Measurements from ENCODE around the gene DST. TPM values are rescaled to one million over a fixed set of nuclear protein-coding genes. Genes with fewer than 3 reads are reported as not detected.
A peak's percentile ranks its signal among the peaks of the same experiment; 100 is the strongest.

DST gene
- total and polyA plus RNA-seq, 8 donors = 42.4 to 149 (median 72.4) TPM

DNA sequence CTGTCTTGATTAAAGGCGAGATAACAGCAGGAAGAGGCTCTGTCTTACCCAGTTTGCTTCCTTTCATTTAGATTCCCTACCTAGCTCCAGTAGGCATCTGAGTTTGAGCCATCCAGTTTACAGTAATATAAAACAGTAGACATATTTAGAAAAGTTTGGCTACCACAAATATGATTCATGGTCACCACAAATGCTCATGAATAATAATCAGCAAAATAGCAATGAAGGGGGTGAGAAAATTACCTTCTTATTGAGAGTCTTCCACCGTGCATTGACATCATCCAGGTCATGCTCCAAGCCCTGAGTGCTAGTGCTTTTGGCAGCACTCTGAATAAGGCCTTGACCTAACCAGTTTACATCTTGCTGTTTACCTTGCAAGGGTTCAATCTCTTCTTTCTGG lies 106.2 kb downstream of the DST start:
- WGBS, 2 donors = 66 to 72% methylated on average over 2 of the region's 2 CpGs
- Histone ChIP-seq H3K9me3 (no peaks in the 10 kb centered on the region), H3K27ac (no peak overlapping the region), H3K36me3 (peaks cover 0 to 7% (median 7%) of the 10 kb centered on the region in 3 donors), H3K4me1 (peaks cover 13 to 40% (median 30%) of the 10 kb centered on the region in 3 donors), H3K4me3 (no peak overlapping the region), H3K27me3 (no peaks in the 10 kb centered on the region)
- DNase-seq (no peak), ATAC-seq (no peak), FAIRE-seq (no peak)
- TF ChIP-seq, protein P1, sequence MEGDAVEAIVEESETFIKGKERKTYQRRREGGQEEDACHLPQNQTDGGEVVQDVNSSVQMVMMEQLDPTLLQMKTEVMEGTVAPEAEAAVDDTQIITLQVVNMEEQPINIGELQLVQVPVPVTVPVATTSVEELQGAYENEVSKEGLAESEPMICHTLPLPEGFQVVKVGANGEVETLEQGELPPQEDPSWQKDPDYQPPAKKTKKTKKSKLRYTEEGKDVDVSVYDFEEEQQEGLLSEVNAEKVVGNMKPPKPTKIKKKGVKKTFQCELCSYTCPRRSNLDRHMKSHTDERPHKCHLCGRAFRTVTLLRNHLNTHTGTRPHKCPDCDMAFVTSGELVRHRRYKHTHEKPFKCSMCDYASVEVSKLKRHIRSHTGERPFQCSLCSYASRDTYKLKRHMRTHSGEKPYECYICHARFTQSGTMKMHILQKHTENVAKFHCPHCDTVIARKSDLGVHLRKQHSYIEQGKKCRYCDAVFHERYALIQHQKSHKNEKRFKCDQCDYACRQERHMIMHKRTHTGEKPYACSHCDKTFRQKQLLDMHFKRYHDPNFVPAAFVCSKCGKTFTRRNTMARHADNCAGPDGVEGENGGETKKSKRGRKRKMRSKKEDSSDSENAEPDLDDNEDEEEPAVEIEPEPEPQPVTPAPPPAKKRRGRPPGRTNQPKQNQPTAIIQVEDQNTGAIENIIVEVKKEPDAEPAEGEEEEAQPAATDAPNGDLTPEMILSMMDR (IDR thresholded peaks at IDR 0.05) = no peak
- intact Hi-C loops (cut with DNase I) = no loop called here

DNA sequence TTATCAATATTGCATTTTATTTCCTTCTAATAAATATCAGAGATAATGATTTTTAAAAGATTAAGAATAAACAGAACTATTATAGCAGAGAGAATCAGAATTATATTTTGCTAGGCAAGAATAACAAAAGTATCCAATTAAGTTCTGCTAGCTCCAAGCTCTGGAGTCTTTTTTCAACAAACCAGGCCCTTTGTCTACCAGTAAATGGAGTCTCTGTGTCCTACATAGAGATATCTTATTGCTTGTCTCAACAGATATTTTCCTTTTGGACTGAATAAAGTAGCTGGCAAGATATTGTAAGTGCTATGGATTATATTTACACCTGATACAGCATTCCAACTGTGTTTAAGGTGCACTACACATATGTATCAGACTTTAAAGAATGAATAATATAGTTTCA lies 107.1 kb downstream of the DST start:
- H3K4me1 ChIP-seq = peaks cover 13 to 40% (median 30%) of the 10 kb centered on the region in 3 donors
- no peak for FAIRE-seq
- ATAC-seq = no peak
- intact Hi-C loops (cut with DNase I) = no loop called here
- no peak overlapping the region for H3K27ac ChIP-seq
- no peak for DNase-seq
- H3K9me3 ChIP-seq = no peaks in the 10 kb centered on the region
- H3K27me3 ChIP-seq = no peaks in the 10 kb centered on the region
- TF ChIP-seq, protein P1 (IDR thresholded peaks at IDR 0.05) = no peak
- H3K36me3 ChIP-seq = peaks cover 0 to 7% (median 7%) of the 10 kb centered on the region in 3 donors
- no peak overlapping the region for H3K4me3 ChIP-seq

DNA sequence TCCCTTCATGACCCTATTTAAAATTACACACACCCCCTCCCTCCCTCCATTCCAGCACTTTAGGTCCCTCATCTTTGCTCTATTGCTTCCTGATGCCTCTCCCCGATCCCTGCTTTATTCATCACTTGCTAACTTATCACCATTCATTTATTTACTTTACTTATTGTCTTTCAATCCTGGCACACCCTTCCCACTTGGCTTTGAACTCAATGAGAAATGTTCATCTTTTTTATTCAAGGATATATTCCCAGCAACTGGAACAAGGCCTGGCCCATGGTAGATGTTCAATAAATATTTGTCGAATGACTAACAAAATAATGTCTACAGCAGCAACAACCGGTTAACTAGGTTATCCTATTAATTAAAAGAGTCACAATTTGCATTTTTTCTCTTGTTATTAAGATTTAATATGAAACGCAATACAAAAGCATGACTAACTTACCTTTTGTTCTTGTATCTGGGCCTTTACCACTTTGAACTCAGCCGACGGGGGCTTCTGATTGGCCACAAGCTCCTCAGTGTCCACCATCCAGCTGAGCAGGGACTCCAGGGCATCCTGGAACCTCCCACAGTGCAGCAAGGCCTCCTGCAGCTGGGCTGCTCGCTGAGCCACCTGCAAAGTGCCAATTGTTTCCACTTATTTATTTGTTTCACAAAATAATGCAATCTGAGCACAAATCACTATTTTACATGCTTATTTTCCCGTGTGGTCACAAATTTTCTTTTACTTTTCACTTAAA lies 107.8 kb downstream of the DST start:
- Histone ChIP-seq H3K27me3 (no peaks in the 10 kb centered on the region), H3K27ac (no peak overlapping the region), H3K36me3 (peaks cover 0 to 9% (median 7%) of the 10 kb centered on the region in 3 donors), H3K4me3 (no peak overlapping the region), H3K9me3 (no peaks in the 10 kb centered on the region), H3K4me1 (peaks cover 13 to 40% (median 30%) of the 10 kb centered on the region in 3 donors)
- no peak for FAIRE-seq
- TF ChIP-seq, protein P1 (IDR thresholded peaks at IDR 0.05) = no peak
- WGBS, 2 donors = 90 to 91% methylated on average over 8 of the region's 8 CpGs
- DNase-seq = peak in 1 of 6 donors; percentile 21
- intact Hi-C loops (cut with DNase I) = no loop called here
- ATAC-seq = no peak

DNA sequence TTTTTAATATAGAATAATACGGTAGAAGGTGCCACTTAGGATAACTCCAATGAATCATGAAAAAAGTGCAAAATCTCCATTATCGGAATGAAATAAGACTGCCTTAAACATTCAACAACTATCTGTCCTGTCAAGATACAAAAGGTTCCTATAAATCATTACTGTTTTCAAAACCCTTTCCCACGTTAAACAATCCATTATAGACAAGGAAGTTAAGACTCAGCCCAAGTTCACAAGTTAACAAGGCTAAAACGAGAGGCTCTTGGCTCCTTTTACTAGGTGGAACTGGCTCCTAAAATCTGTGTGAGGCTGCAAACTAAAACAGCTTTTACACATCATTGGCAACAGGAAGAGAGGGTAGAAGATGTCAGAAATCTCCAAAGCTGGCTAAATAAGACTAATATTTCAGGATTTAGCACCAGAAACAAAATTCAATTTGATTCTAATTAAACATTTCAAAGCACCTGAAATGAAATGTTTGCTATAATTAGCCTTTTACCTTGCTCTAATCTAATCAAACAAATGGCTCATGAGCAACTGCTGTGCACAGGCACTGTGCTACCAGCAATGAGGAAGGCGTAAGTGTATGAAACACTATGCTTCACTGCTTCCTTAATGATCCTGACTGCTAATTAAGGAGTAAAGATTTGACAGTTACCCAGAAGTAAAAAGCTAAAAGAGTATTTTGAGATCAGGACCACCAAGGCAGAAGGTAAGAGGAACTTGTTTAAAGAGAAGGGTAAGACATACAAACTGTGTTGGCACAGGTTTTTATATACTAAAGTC lies 109.7 kb downstream of the DST start:
- H3K27ac ChIP-seq = peak overlapping the region in 1 of 4 donors; percentile 29
- no peak for DNase-seq
- intact Hi-C loops (cut with DNase I) = no loop called here
- peak; percentile 56 to 79 (median 68) for ATAC-seq
- TF ChIP-seq, protein P1 (IDR thresholded peaks at IDR 0.05) = no peak
- no peak overlapping the region for H3K4me3 ChIP-seq
- H3K9me3 ChIP-seq = no peaks in the 10 kb centered on the region
- H3K27me3 ChIP-seq = no peaks in the 10 kb centered on the region
- 26 to 32% methylated on average over 5 of the region's 5 CpGs for WGBS, 2 donors
- no peak for FAIRE-seq
- peaks cover 13 to 26% (median 26%) of the 10 kb centered on the region in 3 donors for H3K4me1 ChIP-seq
- H3K36me3 ChIP-seq = peaks cover 0 to 21% (median 7%) of the 10 kb centered on the region in 3 donors
